ENCODE results near the gene SLC26A3.

SLC26A3 gene

GRCh38 chr7:107743567-107744344 lies 59.3 kb downstream of the SLC26A3 start, which contains the start of gene CBLL1:
TSS of gene CBLL1 (plus strand) at chr7:107744142. CDS start at chr7:107744164, 22 bp downstream.
- peak; percentile 94 for DNase-seq

GRCh38 chr7:107742678-107743566 lies 60.1 kb downstream of the SLC26A3 start:
- peak; percentile 85 for DNase-seq

- DNase-seq: no peak
Measured at GRCh38 chr7:107728276-107728675, 74.7 kb downstream of the SLC26A3 start.

GRCh38 chr7:107726356-107727130 lies 76.5 kb downstream of the SLC26A3 start:
- DNase-seq: no peak

- DNase-seq: peak; percentile 60
Measured at GRCh38 chr7:107725138-107725740, 77.8 kb downstream of the SLC26A3 start.

GRCh38 chr7:107723255-107723654 lies 79.8 kb downstream of the SLC26A3 start:
- no peak for DNase-seq

- DNase-seq: no peak
Measured at GRCh38 chr7:107721286-107721685, 81.7 kb downstream of the SLC26A3 start.

GRCh38 chr7:107718456-107719193 lies 84.4 kb downstream of the SLC26A3 start:
- no peak for DNase-seq

GRCh38 chr7:107715531-107715930 lies 87.5 kb downstream of the SLC26A3 start:
- DNase-seq: no peak

All from NCI-H146 (cell line).